Keratinocyte (primary cell): ENCODE data around the gene MAGI1.

Experiments
- CTCF ChIP-seq, 3 experiments: IDR thresholded peaks in 1 of 3; conservative IDR thresholded peaks in 1 of 3; optimal IDR thresholded peaks in 1 of 3; 2 replicates in 2 of 3; 3 replicates in 1 of 3; pipeline versions ENCODE3 to v1.5.1; 2011; ENCODE audit warnings: low read length in 3 of 3, mild to moderate bottlenecking in 3 of 3, moderate library complexity in 2 of 3, control low read depth in 1 of 3, inconsistent platforms in 1 of 3; ENCODE audit not compliant: insufficient read depth in 2 of 3; ENCODE audit errors: extremely low read depth in 1 of 3
- EZH2 ChIP-seq: IDR thresholded peaks from one replicate; pipeline ENCODE4 v1.6.1; 2012; ENCODE audit warnings: inconsistent platforms, mild to moderate bottlenecking, low read length, moderate library complexity

- no peak for TF ChIP-seq EZH2
- TF ChIP-seq CTCF (optimal IDR thresholded peaks at IDR 0.05 in 1 of 3, IDR thresholded peaks at IDR 0.05 in 1 of 3, conservative IDR thresholded peaks at IDR 0.05 in 1 of 3; ENCODE audit: extremely low read depth in 1 of 3, insufficient read depth in 2 of 3, low read length in 3 of 3), result no peak
Measured at GRCh38 chr3:65714134-65714533, 324.6 kb downstream of the MAGI1 start.
